Tibial nerve (tissue), 4 donors: ENCODE data around the gene FGR.

Experiments
- CTCF ChIP-seq, 5 experiments: fragments of 200-600 bp in 3 of 5; fragments of 450-650 bp in 2 of 5; sonication (generic) in 3 of 5; IDR thresholded peaks; one replicate each; pipeline ENCODE4 v1.5.1; 2016 to 2019; ENCODE audit warnings: antibody characterized with exemption in 5 of 5, mild to moderate bottlenecking in 3 of 5, moderate library complexity in 2 of 5
- EP300 ChIP-seq, 2 donors: sonication (generic); formaldehyde crosslinking; IDR thresholded peaks; one replicate each; pipeline ENCODE4 v1.6.1; 2017; ENCODE audit warnings: antibody characterized with exemption in 2 of 2, mild to moderate bottlenecking in 1 of 2

- TF ChIP-seq CTCF (IDR thresholded peaks at IDR 0.05) (no peak), EP300 (IDR thresholded peaks at IDR 0.05) (no peak)
These were observed 2.3 kb downstream of the FGR start for GRCh38 chr1:27632387-27633297.
